Osteoblast (primary cell): ENCODE results near the gene ILRUN. TPM values are rescaled to one million over a fixed set of nuclear protein-coding genes. Genes with fewer than 3 reads are reported as not detected.
"Not testable (repeated sequence)": the region's sequence is repeated elsewhere in the genome, so short reads cannot be mapped to it uniquely, and the experiment has no call there.

Experiments
- DNase-seq: peaks from one replicate; pipeline ENCODE4 v3.0.0; 2011; ENCODE audit warnings: low spot score, mixed read lengths; ENCODE audit not compliant: insufficient read length; ENCODE audit errors: missing footprints
- H2AFZ ChIP-seq: 2 replicates; pipeline ENCODE4 v1.6.0; 2011; ENCODE audit warnings: mild to moderate bottlenecking, low read length
- H3K27ac ChIP-seq: 2 replicates; pipeline ENCODE4 v1.5.1; 2011; ENCODE audit warnings: mild to moderate bottlenecking, low read depth, low read length, moderate library complexity
- H3K27me3 ChIP-seq: 2 replicates; pipeline ENCODE4 v1.6.0; 2012; ENCODE audit warnings: mild to moderate bottlenecking, control low read depth, inconsistent platforms, low read length, moderate library complexity; ENCODE audit not compliant: insufficient read depth
- H3K36me3 ChIP-seq: 2 replicates; pipeline ENCODE4 v1.5.1; 2011; ENCODE audit warnings: mild to moderate bottlenecking, low read length, control low read depth, moderate library complexity; ENCODE audit not compliant: insufficient read depth
- H3K4me1 ChIP-seq: 2 replicates; pipeline ENCODE4 v1.5.1; 2011; ENCODE audit warnings: mild to moderate bottlenecking, low read length, control low read depth, moderate library complexity; ENCODE audit not compliant: insufficient read depth
- H3K4me2 ChIP-seq: 2 replicates; pipeline ENCODE4 v1.6.0; 2011; ENCODE audit warnings: mild to moderate bottlenecking, low read length; ENCODE audit not compliant: insufficient read depth
- H3K4me3 ChIP-seq: fragments of 200-600 bp; sonication (generic); 3 replicates; pipeline ENCODE4 v1.5.1; 2012; ENCODE audit warnings: mild to moderate bottlenecking, low read length, inconsistent platforms; ENCODE audit not compliant: insufficient read depth
- H3K79me2 ChIP-seq: 2 replicates; pipeline ENCODE4 v1.6.0; 2012; ENCODE audit warnings: mild to moderate bottlenecking, low read length, control low read depth, inconsistent platforms; ENCODE audit not compliant: insufficient read depth
- H3K9me3 ChIP-seq: 2 replicates; pipeline ENCODE4 v1.5.1; 2011; ENCODE audit warnings: low read depth, low read length, control low read depth
- H4K20me1 ChIP-seq: 2 replicates; pipeline ENCODE4 v1.6.0; 2012; ENCODE audit warnings: mild to moderate bottlenecking, low read length, control low read depth; ENCODE audit not compliant: insufficient read depth
- total RNA-seq: library from RNA; depleted of rRNA; stranded (reverse); fragments of >200 nt; gene quantifications from 2 replicates; pipeline ENCODE4 v1.2.3, GENCODE V29; 2012
- TF ChIP-seq, protein P1 (sequence below): IDR thresholded peaks from 2 replicates; pipeline ENCODE4 v1.5.1; 2011; ENCODE audit warnings: mild to moderate bottlenecking, low read depth, low read length, moderate library complexity; ENCODE audit errors: extremely low read depth

The ILRUN gene
- total RNA-seq, 1 donor: 38.0 TPM

DNA sequence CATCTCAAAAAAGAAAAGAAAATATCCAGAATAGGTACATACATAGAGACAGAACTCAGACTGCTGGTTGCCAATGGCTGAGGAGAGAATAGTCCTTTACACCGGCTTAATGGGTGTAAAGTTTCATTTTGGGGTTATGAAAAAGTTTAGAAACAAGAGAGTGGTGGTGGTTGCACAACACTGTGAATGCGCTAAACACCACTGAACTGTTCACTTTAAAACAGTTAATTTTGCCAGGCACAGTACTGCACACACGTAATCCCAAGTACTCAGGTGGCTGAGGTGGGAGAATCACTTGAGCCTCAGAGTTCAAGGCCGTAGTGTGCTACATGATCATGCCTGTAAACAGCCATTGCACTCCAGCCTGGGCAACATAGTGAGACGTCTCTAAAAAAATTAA, 7.6 kb downstream of the ILRUN start:
- no peaks in the 10 kb centered on the region for H3K4me1 ChIP-seq
- no peaks in the 10 kb centered on the region for H3K9me3 ChIP-seq
- H3K36me3 ChIP-seq: no peaks in the 10 kb centered on the region
- H3K4me3 ChIP-seq: no peak overlapping the region
- H3K4me2 ChIP-seq: no peak overlapping the region
- H2AFZ ChIP-seq: no peak overlapping the region
- H4K20me1 ChIP-seq: peaks cover 50% of the 10 kb centered on the region
- peaks cover 95% of the 10 kb centered on the region for H3K79me2 ChIP-seq
- TF ChIP-seq, protein P1, sequence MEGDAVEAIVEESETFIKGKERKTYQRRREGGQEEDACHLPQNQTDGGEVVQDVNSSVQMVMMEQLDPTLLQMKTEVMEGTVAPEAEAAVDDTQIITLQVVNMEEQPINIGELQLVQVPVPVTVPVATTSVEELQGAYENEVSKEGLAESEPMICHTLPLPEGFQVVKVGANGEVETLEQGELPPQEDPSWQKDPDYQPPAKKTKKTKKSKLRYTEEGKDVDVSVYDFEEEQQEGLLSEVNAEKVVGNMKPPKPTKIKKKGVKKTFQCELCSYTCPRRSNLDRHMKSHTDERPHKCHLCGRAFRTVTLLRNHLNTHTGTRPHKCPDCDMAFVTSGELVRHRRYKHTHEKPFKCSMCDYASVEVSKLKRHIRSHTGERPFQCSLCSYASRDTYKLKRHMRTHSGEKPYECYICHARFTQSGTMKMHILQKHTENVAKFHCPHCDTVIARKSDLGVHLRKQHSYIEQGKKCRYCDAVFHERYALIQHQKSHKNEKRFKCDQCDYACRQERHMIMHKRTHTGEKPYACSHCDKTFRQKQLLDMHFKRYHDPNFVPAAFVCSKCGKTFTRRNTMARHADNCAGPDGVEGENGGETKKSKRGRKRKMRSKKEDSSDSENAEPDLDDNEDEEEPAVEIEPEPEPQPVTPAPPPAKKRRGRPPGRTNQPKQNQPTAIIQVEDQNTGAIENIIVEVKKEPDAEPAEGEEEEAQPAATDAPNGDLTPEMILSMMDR: no peak
- no peaks in the 10 kb centered on the region for H3K27me3 ChIP-seq
- DNase-seq: no peak
- H3K27ac ChIP-seq: no peak overlapping the region

- H3K36me3 ChIP-seq: no peaks in the 10 kb centered on the region
- DNase-seq: no peak
- no peak overlapping the region for H2AFZ ChIP-seq
- peaks cover 10% of the 10 kb centered on the region for H3K4me1 ChIP-seq
- H4K20me1 ChIP-seq: peaks cover 33% of the 10 kb centered on the region
- TF ChIP-seq, protein P1: no peak
- H3K79me2 ChIP-seq: peaks cover 83% of the 10 kb centered on the region
- H3K27me3 ChIP-seq: no peaks in the 10 kb centered on the region
- no peaks in the 10 kb centered on the region for H3K9me3 ChIP-seq
- H3K4me3 ChIP-seq: no peak overlapping the region
- no peak overlapping the region for H3K27ac ChIP-seq
- no peak overlapping the region for H3K4me2 ChIP-seq
These were observed 11.6 kb downstream of the ILRUN start for GRCh38 chr6:34684919-34685318.

GRCh38 chr6:34684364-34684763, 12.2 kb downstream of the ILRUN start:
- peaks cover 14% of the 10 kb centered on the region for H3K4me1 ChIP-seq
- no peak overlapping the region for H3K27ac ChIP-seq
- H3K79me2 ChIP-seq: peaks cover 83% of the 10 kb centered on the region
- no peak for DNase-seq
- no peak overlapping the region for H3K4me2 ChIP-seq
- H3K4me3 ChIP-seq: no peak overlapping the region
- peaks cover 28% of the 10 kb centered on the region for H4K20me1 ChIP-seq
- TF ChIP-seq, protein P1: no peak
- H3K27me3 ChIP-seq: no peaks in the 10 kb centered on the region
- no peak overlapping the region for H2AFZ ChIP-seq
- no peaks in the 10 kb centered on the region for H3K9me3 ChIP-seq
- H3K36me3 ChIP-seq: no peaks in the 10 kb centered on the region

GRCh38 chr6:34680802-34681515, 15.6 kb downstream of the ILRUN start:
- H3K27me3 ChIP-seq: no peaks in the 10 kb centered on the region
- TF ChIP-seq, protein P1: no peak
- H3K4me2 ChIP-seq: peak overlapping the region; percentile 14
- DNase-seq: peak; percentile 86
- H3K36me3 ChIP-seq: no peaks in the 10 kb centered on the region
- H4K20me1 ChIP-seq: peaks cover 21% of the 10 kb centered on the region
- H3K4me3 ChIP-seq: no peak overlapping the region
- peaks cover 81% of the 10 kb centered on the region for H3K79me2 ChIP-seq
- no peak overlapping the region for H2AFZ ChIP-seq
- no peaks in the 10 kb centered on the region for H3K9me3 ChIP-seq
- H3K4me1 ChIP-seq: peaks cover 14% of the 10 kb centered on the region
- H3K27ac ChIP-seq: no peak overlapping the region

- H3K27ac ChIP-seq, H3K27me3 ChIP-seq, H3K36me3 ChIP-seq, H3K9me3 ChIP-seq, DNase-seq, H3K4me2 ChIP-seq, H3K4me3 ChIP-seq, H2AFZ ChIP-seq: not testable (repeated sequence)
- H3K4me1 ChIP-seq: peaks cover 14% of the 10 kb centered on the region
- peaks cover 80% of the 10 kb centered on the region for H3K79me2 ChIP-seq
- H4K20me1 ChIP-seq: peaks cover 15% of the 10 kb centered on the region
These were observed 16.3 kb downstream of the ILRUN start for GRCh38 chr6:34680313-34680712.
